Measurements from ENCODE around the gene BCAS3. TPM values are rescaled to one million over a fixed set of nuclear protein-coding genes. Genes with fewer than 3 reads are reported as not detected.

Gene BCAS3
- total and polyA plus RNA-seq, 4 donors, result 5.8 to 24.6 (median 10.1) TPM

GRCh38 chr17:61352408-61352770, 674.7 kb downstream of the BCAS3 start:
- DNase-seq (ENCODE audit: low spot score), result no peak
- no peak for TF ChIP-seq ZBTB33 (IDR thresholded peaks at IDR 0.05)
- no peak for TF ChIP-seq MAX (IDR thresholded peaks at IDR 0.05)
- TF ChIP-seq RAD21 (IDR thresholded peaks at IDR 0.05), result peak in 1 of 2 donors; percentile 9
- TF ChIP-seq FOXA1 (IDR thresholded peaks at IDR 0.05), result no peak
- peak; percentile 70 for TF ChIP-seq NR2F2 (IDR thresholded peaks at IDR 0.05)
- TF ChIP-seq EGR1 (IDR thresholded peaks at IDR 0.05; ENCODE audit: low read depth in 2 of 2), result no peak
- Histone ChIP-seq H3K9me3 (ENCODE audit: control insufficient read depth in 4 of 4, low read length in 3 of 4) (no peaks in the 10 kb centered on the region), H3K27ac (ENCODE audit: low read depth in 1 of 2, low read length in 2 of 2) (no peak overlapping the region), H3K36me3 (ENCODE audit: control insufficient read depth in 4 of 4, insufficient read depth in 3 of 4, low read depth in 1 of 4, low read length in 3 of 4) (no peaks in the 10 kb centered on the region), H3K4me1 (ENCODE audit: control insufficient read depth in 4 of 4, insufficient read depth in 4 of 4, low read length in 3 of 4) (peaks cover 0 to 2% (median 0%) of the 10 kb centered on the region in 4 donors), H3K27me3 (ENCODE audit: control insufficient read depth in 4 of 4, insufficient read depth in 4 of 4, low read length in 3 of 4) (no peaks in the 10 kb centered on the region), H3K4me3 (ENCODE audit: low read depth in 1 of 3, low read length in 3 of 3) (no peak overlapping the region), H3K9ac (ENCODE audit: low read depth in 1 of 2, low read length in 2 of 2) (no peak overlapping the region)
- 79% methylated on average over 7 of the region's 7 CpGs for WGBS

- H3K4me3 ChIP-seq (ENCODE audit: low read depth in 1 of 3, low read length in 3 of 3), result no peak overlapping the region
- no peaks in the 10 kb centered on the region for H3K36me3 ChIP-seq (ENCODE audit: control insufficient read depth in 4 of 4, insufficient read depth in 3 of 4, low read depth in 1 of 4, low read length in 3 of 4)
- TF ChIP-seq FOXA1 (IDR thresholded peaks at IDR 0.05), result no peak
- no peak for TF ChIP-seq HNF4G (IDR thresholded peaks at IDR 0.05)
- TF ChIP-seq RAD21 (IDR thresholded peaks at IDR 0.05), result no peak
- TF ChIP-seq HNF4A (conservative IDR thresholded peaks at IDR 0.05), result no peak
- no peak for TF ChIP-seq ZBTB33 (IDR thresholded peaks at IDR 0.05)
- no peak for TF ChIP-seq YY1 (IDR thresholded peaks at IDR 0.05)
- TF ChIP-seq EGR1 (IDR thresholded peaks at IDR 0.05; ENCODE audit: low read depth in 2 of 2), result no peak
- no peak for TF ChIP-seq SP1 (IDR thresholded peaks at IDR 0.05)
- no peak for TF ChIP-seq JUND (IDR thresholded peaks at IDR 0.05)
- no peak for TF ChIP-seq TAF1 (conservative IDR thresholded peaks at IDR 0.05)
- no peak for TF ChIP-seq NR2F2 (IDR thresholded peaks at IDR 0.05)
- TF ChIP-seq GABPA (IDR thresholded peaks at IDR 0.05 in 1 of 2, conservative IDR thresholded peaks at IDR 0.05 in 1 of 2), result no peak
- no peak for TF ChIP-seq MAX (IDR thresholded peaks at IDR 0.05)
- TF ChIP-seq, protein P1, sequence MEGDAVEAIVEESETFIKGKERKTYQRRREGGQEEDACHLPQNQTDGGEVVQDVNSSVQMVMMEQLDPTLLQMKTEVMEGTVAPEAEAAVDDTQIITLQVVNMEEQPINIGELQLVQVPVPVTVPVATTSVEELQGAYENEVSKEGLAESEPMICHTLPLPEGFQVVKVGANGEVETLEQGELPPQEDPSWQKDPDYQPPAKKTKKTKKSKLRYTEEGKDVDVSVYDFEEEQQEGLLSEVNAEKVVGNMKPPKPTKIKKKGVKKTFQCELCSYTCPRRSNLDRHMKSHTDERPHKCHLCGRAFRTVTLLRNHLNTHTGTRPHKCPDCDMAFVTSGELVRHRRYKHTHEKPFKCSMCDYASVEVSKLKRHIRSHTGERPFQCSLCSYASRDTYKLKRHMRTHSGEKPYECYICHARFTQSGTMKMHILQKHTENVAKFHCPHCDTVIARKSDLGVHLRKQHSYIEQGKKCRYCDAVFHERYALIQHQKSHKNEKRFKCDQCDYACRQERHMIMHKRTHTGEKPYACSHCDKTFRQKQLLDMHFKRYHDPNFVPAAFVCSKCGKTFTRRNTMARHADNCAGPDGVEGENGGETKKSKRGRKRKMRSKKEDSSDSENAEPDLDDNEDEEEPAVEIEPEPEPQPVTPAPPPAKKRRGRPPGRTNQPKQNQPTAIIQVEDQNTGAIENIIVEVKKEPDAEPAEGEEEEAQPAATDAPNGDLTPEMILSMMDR (IDR thresholded peaks at IDR 0.05; ENCODE audit: low read depth, low read length, missing input control), result no peak
- no peak for TF ChIP-seq RXRA (IDR thresholded peaks at IDR 0.05)
- TF ChIP-seq FOXA2 (IDR thresholded peaks at IDR 0.05), result no peak
- no peak for TF ChIP-seq ATF3 (IDR thresholded peaks at IDR 0.05)
- H3K9ac ChIP-seq (ENCODE audit: low read depth in 1 of 2, low read length in 2 of 2), result no peak overlapping the region
- H3K27ac ChIP-seq (ENCODE audit: low read depth in 1 of 2, low read length in 2 of 2), result no peak overlapping the region
- 93% methylated on average over 12 of the region's 12 CpGs for WGBS
- peaks cover 0 to 2% (median 0%) of the 10 kb centered on the region in 4 donors for H3K4me1 ChIP-seq (ENCODE audit: control insufficient read depth in 4 of 4, insufficient read depth in 4 of 4, low read length in 3 of 4)
- DNase-seq (ENCODE audit: low spot score), result no peak
- no peaks in the 10 kb centered on the region for H3K9me3 ChIP-seq (ENCODE audit: control insufficient read depth in 4 of 4, low read length in 3 of 4)
- no peaks in the 10 kb centered on the region for H3K27me3 ChIP-seq (ENCODE audit: control insufficient read depth in 4 of 4, insufficient read depth in 4 of 4, low read length in 3 of 4)
Measured at GRCh38 chr17:61352781-61353491, 675.3 kb downstream of the BCAS3 start.
